ENCODE results near the gene PSIP1.
"Not testable (repeated sequence)": the region's sequence is repeated elsewhere in the genome, so short reads cannot be mapped to it uniquely, and the experiment has no call there.

The PSIP1 gene

DNA sequence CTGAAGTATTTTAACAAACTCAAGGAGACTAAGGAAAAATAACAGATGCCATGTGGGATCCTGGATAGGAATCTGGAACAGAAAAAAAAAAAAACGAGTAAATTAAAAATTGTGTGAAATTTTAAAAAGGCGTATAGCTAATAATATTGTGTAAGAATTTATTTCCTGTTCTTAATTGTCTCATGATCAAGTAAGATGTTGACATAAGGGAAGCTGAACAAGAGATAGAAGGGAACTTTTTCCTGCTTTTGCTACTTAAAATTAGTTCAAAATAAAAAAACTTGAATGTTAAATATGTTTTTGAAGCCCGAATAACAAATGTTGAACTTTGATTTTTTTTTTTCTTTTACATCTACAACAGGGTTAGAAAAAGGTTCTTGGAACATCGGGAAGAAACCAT lies 77.6 kb downstream of the PSIP1 start:
- DNase-seq (ENCODE audit: low spot score), result no peak

DNA sequence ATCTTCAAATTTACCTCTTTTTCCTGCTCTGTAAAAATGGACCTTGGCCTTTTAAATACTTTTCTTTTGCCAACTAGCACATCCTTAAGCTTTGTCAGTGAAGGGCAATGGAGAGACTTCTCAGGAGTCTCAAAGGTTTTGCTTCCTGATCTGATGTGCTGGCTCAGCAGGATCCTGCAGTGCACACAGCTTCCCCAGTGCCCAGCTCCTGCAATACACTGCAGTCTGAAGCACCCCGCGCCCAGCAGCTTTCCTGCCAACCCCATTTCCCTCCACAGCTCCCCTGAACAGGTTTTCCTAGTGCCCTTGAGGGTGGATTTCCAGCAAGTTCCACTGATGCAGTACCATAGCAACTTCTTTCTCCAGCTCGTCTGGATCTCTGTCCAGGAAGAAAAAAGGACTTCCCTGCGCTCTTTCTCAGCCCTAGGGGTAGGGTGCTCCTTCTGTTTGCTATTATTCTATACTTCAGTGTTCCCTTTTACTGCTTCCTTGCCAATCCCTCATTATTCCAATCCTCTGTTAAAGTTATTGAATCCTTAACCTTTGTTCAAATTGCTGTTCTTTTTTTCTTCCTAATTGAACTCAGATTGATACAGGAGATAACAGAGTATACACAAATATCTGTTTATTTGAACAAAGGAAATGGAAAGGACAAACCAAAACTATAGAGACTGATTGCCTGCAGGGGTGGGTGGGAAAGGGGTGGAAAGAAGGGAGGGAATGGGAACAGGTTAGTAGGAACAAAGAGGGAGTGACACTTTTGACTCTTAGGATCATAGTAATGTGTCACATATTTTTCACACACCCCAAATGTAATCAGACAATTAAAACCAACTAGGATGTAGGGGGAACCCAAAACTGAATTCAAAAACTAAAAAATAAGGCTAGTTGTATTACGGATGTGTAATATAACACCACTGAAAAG lies 79.6 kb downstream of the PSIP1 start:
- no peak for DNase-seq (ENCODE audit: low spot score)

DNA sequence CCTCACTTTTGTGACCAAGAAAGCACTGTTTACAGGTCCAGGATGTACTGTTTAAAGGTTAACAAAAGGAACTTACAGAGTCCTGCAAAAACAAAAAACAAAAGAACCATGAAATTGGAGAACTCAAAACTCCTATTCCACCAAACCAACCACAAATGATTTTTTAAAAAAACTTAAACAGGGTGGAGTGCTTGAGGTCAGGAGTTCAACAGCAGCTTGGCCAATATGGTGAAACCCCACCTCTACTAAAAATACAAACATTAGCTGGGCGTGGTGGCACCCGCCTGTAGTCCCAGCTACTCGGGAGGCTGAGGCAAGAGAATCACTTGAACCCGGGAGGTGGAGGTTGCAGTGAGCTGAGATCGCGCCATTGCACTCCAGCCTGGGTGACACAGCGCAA lies 83.1 kb downstream of the PSIP1 start:
- DNase-seq (ENCODE audit: low spot score), result not testable (repeated sequence)

DNA sequence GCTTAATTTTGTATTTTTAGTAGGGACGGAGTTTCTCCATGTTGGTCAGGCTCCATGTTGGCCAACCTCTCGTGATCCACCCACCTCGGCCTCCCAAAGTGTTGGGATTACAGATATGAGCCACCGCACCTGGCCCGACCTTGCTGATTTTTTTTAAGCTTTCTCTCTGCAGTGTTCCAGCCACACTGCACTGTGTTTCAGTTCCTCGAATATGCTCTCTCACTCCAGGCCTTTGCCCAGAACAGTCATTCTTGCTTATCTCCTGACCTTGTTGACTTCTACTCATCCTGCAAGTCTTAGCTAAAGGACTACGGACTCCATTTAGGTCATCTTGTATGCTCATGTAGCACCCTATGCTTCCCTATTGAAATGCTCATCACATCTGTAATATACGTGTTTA lies 84.8 kb downstream of the PSIP1 start:
- no peak for DNase-seq (ENCODE audit: low spot score)

DNA sequence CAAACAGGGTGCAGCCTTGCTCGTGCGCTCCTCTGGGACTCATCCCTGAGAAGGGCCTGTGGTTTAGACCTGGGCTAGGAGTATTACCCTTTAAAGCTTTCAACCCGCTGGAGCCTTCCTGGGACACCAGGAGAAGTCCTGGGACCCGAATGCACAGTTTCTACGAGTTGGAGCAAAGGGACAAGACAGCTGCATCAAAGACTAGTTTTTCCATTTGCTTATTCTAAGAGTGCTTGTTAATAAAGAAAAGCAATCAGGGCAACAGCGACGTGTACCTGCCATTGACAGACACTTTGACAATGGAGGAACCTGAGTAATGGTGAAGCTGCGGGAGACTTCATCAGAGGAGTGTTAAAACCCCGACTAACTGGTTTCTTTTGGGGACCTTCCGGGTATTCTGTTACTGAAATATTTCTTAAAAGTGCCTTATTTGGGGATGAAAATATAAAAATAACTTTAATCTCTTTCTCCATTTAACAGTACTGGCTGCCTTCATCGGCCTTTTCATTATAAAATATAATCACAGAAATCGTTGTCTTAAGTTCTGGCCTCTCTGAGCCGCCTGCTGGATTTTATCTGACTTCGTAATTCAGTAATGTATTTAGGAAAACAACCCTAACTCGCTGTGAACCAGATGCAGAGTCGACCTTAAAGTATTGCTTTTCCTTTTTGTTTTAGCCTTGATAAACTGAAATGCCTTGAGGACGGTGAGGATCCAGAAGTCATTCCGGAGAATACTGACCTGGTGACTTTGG lies 87.4 kb downstream of the PSIP1 start:
- peak; percentile 55 for DNase-seq (ENCODE audit: low spot score)

DNA sequence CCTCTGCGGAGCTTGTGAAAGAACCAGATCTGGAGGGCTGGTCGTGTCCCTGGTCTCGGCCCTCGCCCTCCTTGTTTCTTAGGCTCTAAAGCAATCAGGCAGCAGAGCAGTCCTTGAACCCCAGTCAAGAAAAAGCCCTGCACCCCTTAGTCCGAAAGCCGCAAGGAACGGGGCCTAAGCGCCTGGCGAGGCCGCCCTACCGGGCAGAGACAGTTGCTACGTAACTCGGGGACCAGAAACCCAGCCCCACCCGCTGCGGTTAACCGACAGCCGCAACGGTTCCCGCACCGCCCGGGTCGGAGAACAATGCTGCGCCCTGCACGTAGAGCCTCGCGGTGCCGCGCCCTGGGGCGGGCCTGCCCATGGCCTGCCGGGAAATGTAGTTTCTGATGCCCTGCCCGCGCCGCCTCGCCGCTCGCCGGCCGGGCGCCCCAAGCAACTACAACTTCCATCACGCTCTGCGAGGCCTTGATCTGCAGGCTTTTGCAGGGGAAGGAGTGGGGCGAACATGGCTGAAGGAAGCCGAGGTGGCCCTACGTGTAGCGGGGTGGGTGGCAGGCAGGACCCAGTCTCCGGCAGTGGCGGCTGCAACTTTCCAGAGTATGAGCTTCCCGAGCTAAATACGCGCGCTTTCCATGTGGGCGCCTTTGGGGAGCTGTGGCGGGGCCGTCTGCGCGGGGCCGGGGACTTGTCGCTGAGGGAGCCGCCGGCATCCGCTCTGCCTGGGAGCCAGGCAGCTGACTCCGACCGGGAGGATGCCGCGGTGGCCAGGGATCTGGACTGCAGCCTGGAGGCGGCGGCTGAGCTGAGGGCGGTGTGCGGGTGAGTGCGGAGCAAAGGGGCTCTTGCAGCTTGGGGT lies 88.2 kb downstream of the PSIP1 start, which contains the start of gene SNAPC3:
TSS of gene SNAPC3 (plus strand) at position 505 of the 859 bp plus-strand sequence. CDS start at position 509, 4 bp downstream.
- DNase-seq (ENCODE audit: low spot score), result peak; percentile 94

DNA sequence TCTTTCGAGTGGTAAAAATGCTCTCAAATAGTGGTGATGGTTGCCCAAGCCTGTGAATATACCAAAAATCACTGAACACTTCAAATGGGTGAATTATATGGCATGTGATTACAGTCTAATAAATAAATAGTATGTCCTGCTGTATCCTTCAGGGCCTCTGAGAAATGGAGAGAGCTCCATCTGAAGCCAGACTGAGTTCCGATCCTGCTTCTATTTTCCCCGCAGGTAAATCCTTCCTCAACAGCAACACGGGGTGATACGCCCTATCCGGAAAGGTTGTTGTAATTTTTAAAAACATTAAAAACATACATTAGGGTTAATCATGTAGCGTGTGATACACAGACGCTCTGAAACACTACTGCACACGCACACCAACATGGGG lies 88.8 kb downstream of the PSIP1 start:
- DNase-seq (ENCODE audit: low spot score), result no peak

DNA sequence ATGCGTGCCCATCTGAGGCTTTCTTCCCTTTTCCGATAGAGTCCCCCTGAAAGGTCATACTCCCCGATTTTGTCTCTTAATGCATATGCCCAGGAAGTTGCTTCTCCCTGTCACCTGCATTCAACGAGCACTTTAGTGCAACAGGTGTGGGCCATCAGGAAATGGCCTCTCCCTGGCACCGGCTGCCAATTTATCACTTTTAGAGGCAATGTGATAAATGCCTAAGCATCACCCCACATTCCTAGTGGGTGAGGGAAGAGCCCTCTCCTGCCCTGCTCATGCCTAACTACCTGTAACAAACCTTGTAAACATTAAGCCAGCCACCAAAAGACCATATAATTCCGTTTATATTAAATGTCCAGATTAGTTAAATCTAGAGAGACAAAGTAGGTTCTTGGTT lies 89.2 kb downstream of the PSIP1 start:
- DNase-seq (ENCODE audit: low spot score), result no peak

DNA sequence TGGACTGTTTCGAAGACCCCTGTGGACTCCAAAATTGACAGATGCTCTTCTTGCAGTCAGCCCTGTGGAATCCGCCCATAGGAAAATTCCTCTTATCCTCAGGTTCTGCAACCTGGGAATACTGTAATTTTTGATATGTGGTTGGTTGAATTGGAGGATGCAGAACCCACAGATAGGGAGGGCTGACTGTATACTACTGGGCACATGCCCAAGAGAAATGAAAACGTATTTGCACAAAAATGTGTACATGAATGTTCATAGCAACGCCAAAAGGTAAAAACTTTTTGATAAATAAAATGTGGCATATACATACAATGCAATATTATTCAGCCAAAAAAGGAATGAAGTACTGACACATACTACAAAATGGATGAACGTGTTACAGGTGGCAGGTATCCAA lies 90.0 kb downstream of the PSIP1 start:
- no peak for DNase-seq (ENCODE audit: low spot score)

DNA sequence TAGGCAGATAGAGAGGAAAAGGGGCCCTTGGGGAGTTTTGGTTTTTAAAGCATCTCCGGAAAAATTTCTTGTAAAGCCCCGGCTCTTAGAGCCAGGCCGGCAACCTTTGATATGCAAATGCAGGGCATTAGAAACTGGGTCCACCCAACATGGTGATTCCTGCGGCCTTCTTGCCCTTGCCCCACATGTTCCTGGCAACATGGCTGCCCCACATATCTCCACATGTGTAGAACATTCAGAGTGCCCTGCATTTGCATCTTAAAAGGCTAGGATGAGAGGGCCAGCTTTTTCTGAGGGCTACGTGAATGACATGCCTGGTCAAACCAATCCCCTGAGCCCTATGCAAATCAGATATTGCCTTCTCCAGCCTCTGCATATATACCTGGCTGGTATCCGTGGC lies 93.1 kb downstream of the PSIP1 start:
- DNase-seq (ENCODE audit: low spot score), result no peak

DNA sequence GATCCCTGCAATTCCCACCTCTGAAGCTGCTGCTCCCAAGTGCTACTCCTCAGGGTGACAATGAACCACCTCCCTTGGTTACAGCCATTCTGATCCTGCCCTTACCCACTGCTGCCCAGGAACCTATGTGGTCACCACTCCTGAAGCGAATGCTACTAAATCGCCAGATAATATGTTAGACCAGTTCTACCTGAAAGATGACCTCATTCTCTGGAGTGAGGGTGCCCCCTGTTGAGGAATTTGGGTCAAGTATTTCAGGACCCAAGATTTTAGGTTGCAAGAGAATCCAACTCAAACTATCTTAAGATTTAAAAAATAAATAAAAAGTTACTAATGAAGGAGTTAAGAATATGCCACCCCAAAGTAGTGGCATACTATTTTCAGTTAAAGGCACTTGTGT lies 93.9 kb downstream of the PSIP1 start:
- peak; percentile 54 for DNase-seq (ENCODE audit: low spot score)
